ENCODE data around the gene ARHGAP15.
A peak's percentile ranks its signal among the peaks of the same experiment; 100 is the strongest.

Gene ARHGAP15

DNA sequence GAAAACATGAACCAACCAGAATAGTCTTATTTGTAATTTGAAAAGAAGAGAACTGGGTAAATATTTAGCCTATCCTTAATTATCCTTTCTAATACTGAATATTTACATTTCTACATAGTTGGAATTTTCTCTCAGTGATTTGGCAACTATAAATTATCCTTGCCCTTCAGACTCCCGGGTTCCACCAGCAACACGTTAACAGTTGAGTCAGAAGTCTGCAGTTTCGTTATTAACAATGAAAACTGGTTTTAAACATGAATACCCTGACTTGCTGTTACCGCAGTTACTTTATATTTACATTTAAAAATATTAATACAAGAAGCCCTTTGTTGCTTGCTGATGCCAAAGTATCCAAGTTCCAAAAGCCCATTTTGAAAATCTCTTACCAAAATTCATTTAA is 673.0 kb downstream of the ARHGAP15 start:
- no peaks in the 10 kb centered on the region for H3K36me3 ChIP-seq (ENCODE audit: control insufficient read depth, insufficient read depth, low read length, severe bottlenecking)
- H3K9ac ChIP-seq (ENCODE audit: low read length) = no peak overlapping the region
- H3K4me1 ChIP-seq (ENCODE audit: control insufficient read depth, insufficient read depth, low read length) = peaks cover 4% of the 10 kb centered on the region
- peak; percentile 52 for DNase-seq (ENCODE audit: low read depth)
- H3K4me3 ChIP-seq (ENCODE audit: low read length) = no peak overlapping the region
- H3K27me3 ChIP-seq (replicated peaks; ENCODE audit: control insufficient read depth, insufficient read depth, low read length) = no peaks in the 10 kb centered on the region
- no peaks in the 10 kb centered on the region for H3K9me3 ChIP-seq (ENCODE audit: control insufficient read depth, low read length)

DNA sequence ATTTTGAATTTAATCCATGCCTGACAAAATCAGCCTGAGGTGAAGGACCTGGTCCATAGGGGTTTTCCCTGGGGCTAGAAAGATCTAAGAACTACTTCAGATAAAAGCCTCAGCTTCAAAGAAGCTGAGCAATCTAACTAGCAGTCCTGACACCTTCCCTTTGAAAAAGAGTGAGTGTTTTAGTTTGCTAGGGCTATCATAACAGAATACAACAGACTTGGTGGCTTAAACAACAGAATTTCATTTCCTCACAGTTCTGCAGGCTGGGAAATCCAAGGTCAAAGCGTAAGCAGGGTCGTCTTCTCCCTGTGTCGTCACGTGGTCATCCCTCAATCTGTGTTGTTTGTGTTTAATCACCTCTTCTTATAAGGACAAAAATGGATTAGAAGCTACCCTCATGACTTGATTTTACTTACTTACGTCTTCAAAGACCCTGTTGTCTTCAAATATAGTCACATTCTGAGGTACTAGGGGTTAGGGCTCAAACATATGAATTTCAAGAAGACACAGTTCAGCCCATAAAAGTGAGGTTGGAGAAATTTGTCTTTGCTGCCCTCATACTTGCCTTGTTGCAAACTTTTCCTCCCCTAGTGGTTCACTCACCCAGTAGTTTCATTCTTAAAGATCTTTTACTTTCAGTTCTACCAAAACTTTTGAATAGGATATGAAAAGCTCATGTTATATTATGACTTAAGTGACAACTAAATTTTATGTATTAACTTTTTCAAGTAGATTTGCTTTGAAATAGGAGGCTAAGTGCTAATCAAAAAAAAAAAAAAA is 673.8 kb downstream of the ARHGAP15 start:
- no peaks in the 10 kb centered on the region for H3K36me3 ChIP-seq (ENCODE audit: control insufficient read depth, insufficient read depth, low read length, severe bottlenecking)
- H3K27me3 ChIP-seq (replicated peaks; ENCODE audit: control insufficient read depth, insufficient read depth, low read length) = no peaks in the 10 kb centered on the region
- no peaks in the 10 kb centered on the region for H3K9me3 ChIP-seq (ENCODE audit: control insufficient read depth, low read length)
- H3K4me1 ChIP-seq (ENCODE audit: control insufficient read depth, insufficient read depth, low read length) = peaks cover 12% of the 10 kb centered on the region
- no peak overlapping the region for H3K4me3 ChIP-seq (ENCODE audit: low read length)
- no peak overlapping the region for H3K9ac ChIP-seq (ENCODE audit: low read length)
- DNase-seq (ENCODE audit: low read depth) = no peak

DNA sequence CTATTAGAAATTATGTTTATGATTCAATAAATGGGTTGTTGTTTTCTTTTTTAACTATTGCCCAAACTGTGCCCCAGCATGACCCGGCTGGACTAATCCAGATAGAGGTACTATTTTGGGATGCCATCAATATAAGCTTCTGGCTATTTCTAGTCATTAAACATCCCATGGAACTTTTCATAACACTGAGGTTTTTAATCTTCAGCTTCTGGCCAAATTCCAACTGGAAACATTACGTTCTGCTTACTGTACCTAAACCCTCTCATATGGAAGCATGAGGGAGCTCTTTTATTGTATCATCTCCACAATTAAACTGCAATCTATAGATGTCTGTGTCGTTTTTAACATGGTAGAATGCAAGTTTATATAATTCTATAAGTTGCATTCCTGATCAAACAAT is 674.7 kb downstream of the ARHGAP15 start:
- no peaks in the 10 kb centered on the region for H3K36me3 ChIP-seq (ENCODE audit: control insufficient read depth, insufficient read depth, low read length, severe bottlenecking)
- no peak for DNase-seq (ENCODE audit: low read depth)

DNA sequence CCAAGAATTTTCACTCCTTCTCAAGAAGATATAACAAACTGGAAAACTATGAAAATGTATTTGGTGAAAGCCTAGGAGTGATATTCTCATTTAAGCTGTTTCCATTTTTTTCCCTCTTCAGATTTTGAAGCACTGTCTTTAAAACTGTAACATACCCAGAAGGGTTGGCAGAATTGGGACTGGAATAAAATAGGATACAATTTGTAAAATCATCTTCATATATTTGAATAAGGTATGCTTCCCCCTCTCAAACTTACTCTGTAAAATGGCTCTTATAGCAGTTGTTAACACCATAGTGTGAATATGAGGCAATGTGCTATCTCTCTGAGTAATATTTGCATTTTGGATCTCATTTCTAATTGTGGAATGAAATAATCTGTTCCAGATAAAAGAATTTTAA is 676.4 kb downstream of the ARHGAP15 start:
- Histone ChIP-seq H3K4me1 (ENCODE audit: control insufficient read depth, insufficient read depth, low read length) (peaks cover 16% of the 10 kb centered on the region), H3K9me3 (ENCODE audit: control insufficient read depth, low read length) (no peaks in the 10 kb centered on the region), H3K4me3 (ENCODE audit: low read length) (no peak overlapping the region), H3K27me3 (replicated peaks; ENCODE audit: control insufficient read depth, insufficient read depth, low read length) (no peaks in the 10 kb centered on the region), H3K36me3 (ENCODE audit: control insufficient read depth, insufficient read depth, low read length, severe bottlenecking) (no peaks in the 10 kb centered on the region), H3K9ac (ENCODE audit: low read length) (no peak overlapping the region)
- no peak for DNase-seq (ENCODE audit: low read depth)

More for the DNA sequence above, 674.7 kb downstream of the ARHGAP15 start:
- Histone ChIP-seq H3K27me3 (replicated peaks; ENCODE audit: control insufficient read depth, insufficient read depth, low read length) (no peaks in the 10 kb centered on the region), H3K4me1 (ENCODE audit: control insufficient read depth, insufficient read depth, low read length) (peaks cover 16% of the 10 kb centered on the region), H3K9ac (ENCODE audit: low read length) (no peak overlapping the region), H3K4me3 (ENCODE audit: low read length) (no peak overlapping the region), H3K9me3 (ENCODE audit: control insufficient read depth, low read length) (no peaks in the 10 kb centered on the region)

DNA sequence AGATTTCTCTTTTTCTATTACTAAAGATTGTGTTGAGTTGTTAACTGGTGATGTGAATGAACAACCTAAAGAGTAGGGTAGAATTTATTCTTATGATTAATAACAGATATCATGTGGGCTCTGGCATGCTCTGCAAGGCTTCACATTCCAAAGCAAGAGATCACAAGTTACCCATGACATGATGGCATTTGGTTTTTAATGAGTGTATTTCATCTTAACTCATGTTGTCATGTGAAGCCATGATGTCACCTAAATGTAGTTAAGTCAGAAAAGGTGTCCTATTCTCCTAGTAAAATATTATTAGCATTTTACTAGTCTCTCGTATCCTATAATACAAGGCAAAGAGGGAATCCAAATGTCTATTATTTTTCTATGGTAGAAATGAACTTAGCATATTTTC is 678.0 kb downstream of the ARHGAP15 start:
- peaks cover 16% of the 10 kb centered on the region for H3K4me1 ChIP-seq (ENCODE audit: control insufficient read depth, insufficient read depth, low read length)
- H3K27me3 ChIP-seq (replicated peaks; ENCODE audit: control insufficient read depth, insufficient read depth, low read length) = no peaks in the 10 kb centered on the region
- peak; percentile 9 for DNase-seq (ENCODE audit: low read depth)
- no peaks in the 10 kb centered on the region for H3K9me3 ChIP-seq (ENCODE audit: control insufficient read depth, low read length)
- no peak overlapping the region for H3K9ac ChIP-seq (ENCODE audit: low read length)
- H3K4me3 ChIP-seq (ENCODE audit: low read length) = no peak overlapping the region
- H3K36me3 ChIP-seq (ENCODE audit: control insufficient read depth, insufficient read depth, low read length, severe bottlenecking) = no peaks in the 10 kb centered on the region

DNA sequence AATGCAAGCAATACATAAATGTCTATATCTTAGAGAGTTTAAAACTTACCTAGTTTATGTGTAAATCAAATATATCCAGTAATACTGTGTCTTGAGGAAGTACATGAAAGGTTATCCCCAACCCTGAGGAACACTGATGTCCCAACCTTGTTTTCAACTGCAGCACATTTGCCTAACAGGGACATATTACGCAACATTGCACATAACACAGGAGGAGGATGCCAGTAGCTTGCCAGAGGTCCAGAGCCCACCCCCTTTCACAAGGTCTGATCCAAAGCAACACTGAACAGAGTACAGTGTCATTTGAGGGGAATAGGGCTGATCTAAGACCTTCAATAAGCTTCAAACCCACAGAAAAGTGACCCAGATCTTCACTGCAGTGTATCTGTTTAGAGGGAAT is 678.5 kb downstream of the ARHGAP15 start:
- H3K27me3 ChIP-seq (replicated peaks; ENCODE audit: control insufficient read depth, insufficient read depth, low read length) = no peaks in the 10 kb centered on the region
- H3K36me3 ChIP-seq (ENCODE audit: control insufficient read depth, insufficient read depth, low read length, severe bottlenecking) = no peaks in the 10 kb centered on the region
- peak; percentile 71 for DNase-seq (ENCODE audit: low read depth)
- H3K4me1 ChIP-seq (ENCODE audit: control insufficient read depth, insufficient read depth, low read length) = peaks cover 16% of the 10 kb centered on the region
- H3K9ac ChIP-seq (ENCODE audit: low read length) = no peak overlapping the region
- no peaks in the 10 kb centered on the region for H3K9me3 ChIP-seq (ENCODE audit: control insufficient read depth, low read length)
- no peak overlapping the region for H3K4me3 ChIP-seq (ENCODE audit: low read length)

DNA sequence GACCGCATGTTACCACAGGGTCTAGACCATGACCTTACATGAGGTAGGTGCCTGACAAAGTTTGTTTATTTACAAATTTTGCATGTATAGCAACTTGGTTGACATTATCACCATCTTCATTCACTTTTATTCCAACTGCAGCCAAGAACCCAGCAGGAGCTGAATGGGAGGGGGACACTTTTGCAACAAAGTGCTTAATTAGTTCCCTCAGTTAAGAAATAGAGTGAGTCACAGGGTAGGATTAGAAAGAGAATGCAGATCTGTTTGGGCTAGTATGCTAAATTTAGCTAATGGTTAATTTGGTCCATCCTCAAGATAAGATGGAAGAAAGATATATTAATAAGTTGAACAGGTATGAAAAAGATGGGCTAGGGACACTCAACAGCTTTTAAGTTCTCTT is 678.9 kb downstream of the ARHGAP15 start:
- Histone ChIP-seq H3K27me3 (replicated peaks; ENCODE audit: control insufficient read depth, insufficient read depth, low read length) (no peaks in the 10 kb centered on the region), H3K36me3 (ENCODE audit: control insufficient read depth, insufficient read depth, low read length, severe bottlenecking) (no peaks in the 10 kb centered on the region), H3K9me3 (ENCODE audit: control insufficient read depth, low read length) (no peaks in the 10 kb centered on the region), H3K4me1 (ENCODE audit: control insufficient read depth, insufficient read depth, low read length) (peaks cover 16% of the 10 kb centered on the region), H3K4me3 (ENCODE audit: low read length) (no peak overlapping the region), H3K9ac (ENCODE audit: low read length) (no peak overlapping the region)
- DNase-seq (ENCODE audit: low read depth) = peak; percentile 48

DNA sequence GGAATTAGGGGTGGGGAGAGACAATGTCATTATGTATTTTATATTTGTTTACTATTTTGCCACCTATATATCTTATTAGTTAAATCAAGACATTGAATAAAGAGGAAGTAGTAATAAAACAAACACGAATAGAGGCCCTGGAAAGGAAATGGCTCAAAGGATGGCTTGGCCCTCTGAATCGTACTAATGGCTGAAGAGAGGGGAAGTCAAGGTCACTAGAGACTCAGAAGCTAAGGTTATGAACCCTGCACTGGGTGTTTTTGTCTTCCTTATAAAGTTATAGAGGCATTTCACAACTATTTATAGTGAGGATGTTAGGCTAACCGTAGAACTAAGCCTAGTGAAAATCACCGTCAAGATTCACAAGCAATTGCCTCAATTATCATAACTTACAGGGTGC is 685.9 kb downstream of the ARHGAP15 start:
- Histone ChIP-seq H3K9me3 (ENCODE audit: control insufficient read depth, low read length) (no peaks in the 10 kb centered on the region), H3K4me1 (ENCODE audit: control insufficient read depth, insufficient read depth, low read length) (no peaks in the 10 kb centered on the region), H3K4me3 (ENCODE audit: low read length) (no peak overlapping the region), H3K27me3 (replicated peaks; ENCODE audit: control insufficient read depth, insufficient read depth, low read length) (no peaks in the 10 kb centered on the region), H3K9ac (ENCODE audit: low read length) (no peak overlapping the region), H3K36me3 (ENCODE audit: control insufficient read depth, insufficient read depth, low read length, severe bottlenecking) (no peaks in the 10 kb centered on the region)
- DNase-seq (ENCODE audit: low read depth) = no peak

DNA sequence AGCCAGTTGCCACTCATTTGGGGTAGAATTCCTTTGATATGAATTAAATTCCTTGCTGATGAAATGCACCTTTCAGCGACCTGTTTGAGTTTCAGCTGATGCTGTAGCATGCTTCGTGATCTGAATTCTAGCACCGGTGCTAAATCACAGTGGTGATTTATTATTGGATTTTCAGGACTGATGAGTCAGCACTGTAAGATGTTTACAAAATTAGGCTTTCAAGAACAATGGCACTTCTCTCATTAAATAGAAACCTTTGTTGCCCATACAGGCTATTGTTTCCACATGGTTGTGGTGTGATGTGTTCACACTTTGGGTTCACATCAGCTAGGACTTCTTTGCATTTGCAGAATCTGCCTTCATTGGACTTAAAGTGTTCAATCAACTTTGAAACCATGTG is 687.7 kb downstream of the ARHGAP15 start:
- H3K9ac ChIP-seq (ENCODE audit: low read length) = no peak overlapping the region
- no peak for DNase-seq (ENCODE audit: low read depth)
- no peaks in the 10 kb centered on the region for H3K36me3 ChIP-seq (ENCODE audit: control insufficient read depth, insufficient read depth, low read length, severe bottlenecking)
- no peaks in the 10 kb centered on the region for H3K4me1 ChIP-seq (ENCODE audit: control insufficient read depth, insufficient read depth, low read length)
- H3K27me3 ChIP-seq (replicated peaks; ENCODE audit: control insufficient read depth, insufficient read depth, low read length) = no peaks in the 10 kb centered on the region
- H3K4me3 ChIP-seq (ENCODE audit: low read length) = no peak overlapping the region
- H3K9me3 ChIP-seq (ENCODE audit: control insufficient read depth, low read length) = no peaks in the 10 kb centered on the region
